GM23338 (cell line): ENCODE results near the gene KCTD21. TPM values are rescaled to one million over a fixed set of nuclear protein-coding genes. Genes with fewer than 3 reads are reported as not detected.
"Not testable (repeated sequence)": the region's sequence is repeated elsewhere in the genome, so short reads cannot be mapped to it uniquely, and the experiment has no call there.

ENCODE experiments used
- ATAC-seq: fragments of 200-7000 bp; cut with Tn5 transposase; 3 replicates; pipeline ENCODE4 v1.9.1; 2020
- DNase-seq: peaks from one replicate; pipeline ENCODE4 v3.0.0-alpha.2; 2015; ENCODE audit warnings: low spot score
- H2AFZ ChIP-seq: fragments of 200-600 bp; sonication (generic); 2 replicates; pipeline ENCODE4 v1.8.0; 2016; ENCODE audit warnings: antibody characterized with exemption, mild to moderate bottlenecking, moderate library complexity
- H3F3A ChIP-seq: fragments of 200-600 bp; sonication (generic); replicated peaks from 2 replicates; pipeline ENCODE4 v1.8.0; 2017; ENCODE audit warnings: antibody characterized with exemption, mixed run types, low read depth
- H3K27ac ChIP-seq: fragments of 200-600 bp; sonication (generic); 2 replicates; pipeline ENCODE4 v1.6.1; 2016; ENCODE audit warnings: low read depth
- H3K27me3 ChIP-seq: fragments of 200-600 bp; sonication (generic); 2 replicates; pipeline ENCODE4 v1.8.0; 2016; ENCODE audit warnings: mild to moderate bottlenecking, mixed run types, moderate library complexity; ENCODE audit not compliant: insufficient read depth
- H3K36me3 ChIP-seq: fragments of 200-600 bp; sonication (generic); 2 replicates; pipeline ENCODE4 v1.8.0; 2016; ENCODE audit warnings: mild to moderate bottlenecking; ENCODE audit not compliant: insufficient read depth
- H3K4me1 ChIP-seq: fragments of 200-600 bp; sonication (generic); 2 replicates; pipeline ENCODE4 v1.8.0; 2016; ENCODE audit warnings: mild to moderate bottlenecking, moderate library complexity; ENCODE audit not compliant: insufficient read depth
- H3K4me2 ChIP-seq: fragments of 200-600 bp; sonication (generic); 2 replicates; pipeline ENCODE4 v1.7.1; 2017; ENCODE audit warnings: mixed run types
- H3K4me3 ChIP-seq: fragments of 200-600 bp; sonication (generic); 2 replicates; pipeline ENCODE4 v1.6.1; 2016; ENCODE audit warnings: mixed run types
- H3K79me2 ChIP-seq: fragments of 200-600 bp; sonication (generic); replicated peaks from 2 replicates; pipeline ENCODE4 v1.8.0; 2017; ENCODE audit warnings: mild to moderate bottlenecking; ENCODE audit not compliant: insufficient read depth
- H3K9me2 ChIP-seq: fragments of 200-600 bp; sonication (generic); 2 replicates; pipeline ENCODE4 v1.8.0; 2017; ENCODE audit not compliant: insufficient read depth
- H4K20me1 ChIP-seq: fragments of 200-600 bp; sonication (generic); replicated peaks from 2 replicates; pipeline ENCODE4 v1.8.0; 2017; ENCODE audit warnings: mild to moderate bottlenecking; ENCODE audit not compliant: insufficient read depth
- H3K27ac Mint-ChIP-seq: 2 replicates; pipeline ENCODE4 v1.8.0; 2020; ENCODE audit warnings: inconsistent platforms, mild to moderate bottlenecking, moderate library complexity, mixed read lengths
- H3K27me3 Mint-ChIP-seq: 3 replicates; pipeline ENCODE4 v1.8.0; 2022; ENCODE audit warnings: low read depth, mild to moderate bottlenecking, moderate library complexity, mixed read lengths, inconsistent platforms; ENCODE audit not compliant: insufficient read depth, poor library complexity
- H3K36me3 Mint-ChIP-seq: 3 replicates; pipeline ENCODE4 v1.8.0; 2021; ENCODE audit warnings: low read depth, mild to moderate bottlenecking, inconsistent platforms, moderate library complexity, mixed read lengths
- H3K4me1 Mint-ChIP-seq: 3 replicates; pipeline ENCODE4 v1.8.0; 2020; ENCODE audit warnings: mild to moderate bottlenecking, inconsistent platforms, mixed read lengths
- H3K4me3 Mint-ChIP-seq: 3 replicates; pipeline ENCODE4 v1.8.0; 2021; ENCODE audit warnings: moderate library complexity, mild to moderate bottlenecking, inconsistent platforms, mixed read lengths
- H3K9me3 Mint-ChIP-seq: 3 replicates; pipeline ENCODE4 v1.8.0; 2020; ENCODE audit warnings: moderate library complexity, mild to moderate bottlenecking, inconsistent platforms, mixed read lengths
- EZH2 ChIP-seq: fragments of 200-600 bp; sonication (generic); IDR thresholded peaks from one replicate; pipeline ENCODE4 v1.8.0; 2017; ENCODE audit warnings: antibody characterized with exemption, mild to moderate bottlenecking, low read depth; ENCODE audit not compliant: unreplicated experiment
- EZH2phosphoT487 ChIP-seq: fragments of 200-600 bp; sonication (generic); IDR thresholded peaks from one replicate; pipeline ENCODE4 v1.8.1; 2018; ENCODE audit warnings: antibody characterized with exemption; ENCODE audit not compliant: unreplicated experiment
- JUNB ChIP-seq: IDR thresholded peaks from one replicate; pipeline ENCODE4 v1.6.1; 2016; ENCODE audit warnings: antibody characterized with exemption; ENCODE audit not compliant: unreplicated experiment
- POLR2AphosphoS5 ChIP-seq: IDR thresholded peaks from 2 replicates; pipeline ENCODE4 v1.6.1; 2016; ENCODE audit warnings: antibody characterized with exemption, low read depth
- ZNF462 ChIP-seq: fragments of 250-450 bp; sonication (Bioruptor Pico); IDR thresholded peaks from 2 replicates; pipeline ENCODE4 v1.5.0; 2020; ENCODE audit warnings: mild to moderate bottlenecking, moderate library complexity
- polyA plus RNA-seq: library from polyadenylated mRNA; unstranded; fragments of >200 nt; fragmentation: Nextera tagmentation; extraction: Ambion mirVana; gene quantifications from 2 replicates; pipeline ENCODE4 v1.2.1, GENCODE V29; 2016
- total RNA-seq: library from RNA; depleted of rRNA; stranded (reverse); fragments of >200 nt; shearing (Covaris generic); gene quantifications from 2 replicates; pipeline ENCODE4 v1.2.3, GENCODE V29; 2014

KCTD21 gene
- total and polyA plus RNA-seq, 2 experiments from 2014 or later, result 1.0 to 3.7 TPM

GRCh38 chr11:78176605-78177141 is 11.8 kb downstream of the KCTD21 start:
- ATAC-seq (no peak), DNase-seq (no peak)
- H3K79me2 ChIP-seq, result no peaks in the 10 kb centered on the region
- no peak for TF ChIP-seq JUNB
- TF ChIP-seq EZH2phosphoT487, result no peak
- no peak for TF ChIP-seq ZNF462 (CRISPR knock-in tag)
- TF ChIP-seq POLR2AphosphoS5, result no peak
- no peak for TF ChIP-seq EZH2
- H3K36me3 ChIP-seq, result no peaks in the 10 kb centered on the region
- H3K27me3 ChIP-seq, result no peaks in the 10 kb centered on the region
- no peak overlapping the region for H3K4me3 Mint-ChIP-seq
- H3K4me1 Mint-ChIP-seq, result peaks cover 5% of the 10 kb centered on the region; the same call in 2 of the 3 replicates
- no peak overlapping the region for H3K4me2 ChIP-seq
- no peaks in the 10 kb centered on the region for H4K20me1 ChIP-seq
- no peak overlapping the region for H3K27ac Mint-ChIP-seq
- H2AFZ ChIP-seq, result no peak overlapping the region
- no peak overlapping the region for H3K4me3 ChIP-seq
- H3K27ac ChIP-seq, result no peak overlapping the region
- peaks cover 7% of the 10 kb centered on the region; the same call in 1 of the 3 replicates for H3K36me3 Mint-ChIP-seq
- no peaks in the 10 kb centered on the region; the same call in 2 of the 3 replicates for H3K9me3 Mint-ChIP-seq
- H3K4me1 ChIP-seq, result no peaks in the 10 kb centered on the region
- H3K27me3 Mint-ChIP-seq, result peaks cover 4% of the 10 kb centered on the region
- no peaks in the 10 kb centered on the region for H3K9me2 ChIP-seq
- H3F3A ChIP-seq, result no peaks in the 10 kb centered on the region

GRCh38 chr11:78175862-78176261 is 12.6 kb downstream of the KCTD21 start:
- not testable (repeated sequence) for H3K9me2 ChIP-seq, H3K4me3 Mint-ChIP-seq, H2AFZ ChIP-seq, H3K79me2 ChIP-seq, H3F3A ChIP-seq, H3K4me1 ChIP-seq, H3K27me3 ChIP-seq, H4K20me1 ChIP-seq, H3K4me2 ChIP-seq, DNase-seq, H3K27me3 Mint-ChIP-seq, H3K9me3 Mint-ChIP-seq, H3K27ac ChIP-seq, ATAC-seq, H3K36me3 ChIP-seq, H3K4me1 Mint-ChIP-seq, H3K4me3 ChIP-seq, H3K36me3 Mint-ChIP-seq, H3K27ac Mint-ChIP-seq
